ENCODE results near the gene PGAM1. TPM values are rescaled to one million over a fixed set of nuclear protein-coding genes. Genes with fewer than 3 reads are reported as not detected.

Gene PGAM1
- total RNA-seq, 1 experiment from 2014 or later: 497 TPM

- ChIA-PET CTCF (interaction anchor here (1.2 to 1.5 kb wide), 5 partner anchors 10 to 211 kb away, joined by 3 to 5 read pairs (median 4); no protein-coding TSS in a partner anchor), RAD21 (ENCODE audit: low non-redundant PET in 1 of 2, low total read pairs in 2 of 2, uncharacterized antibody in 2 of 2, unreplicated experiment in 2 of 2) (no interaction called here)
- no peak for ATAC-seq
Measured at GRCh38 chr10:97401455-97401919, 24.5 kb upstream of the PGAM1 start.

More at GRCh38 chr10:97401455-97401919, 24.5 kb upstream of the PGAM1 start:
- Histone ChIP-seq H2AFZ (ENCODE audit: low read depth, low read length, poor library complexity, severe bottlenecking) (peak overlapping the region; percentile 70), H3K36me3 (ENCODE audit: control insufficient read depth in 1 of 2, insufficient read depth in 2 of 2, low read length in 2 of 2) (peaks cover 2 to 10% of the 10 kb centered on the region in 2 experiments; a peak in 3 of 4 replicates), H3K4me1 (ENCODE audit: control insufficient read depth in 1 of 2, insufficient read depth in 2 of 2, low read length in 2 of 2) (peaks cover 0 to 15% of the 10 kb centered on the region in 2 experiments; a peak in 2 of 4 replicates), H3K9me2 (ENCODE audit: insufficient read depth) (no peaks in the 10 kb centered on the region), H3K4me3 (replicated peaks in 1 of 2; ENCODE audit: low read depth in 1 of 2, low read length in 2 of 2) (peak overlapping the region; percentile 64 to 80), H3K9me3 (ENCODE audit: control insufficient read depth in 1 of 2, insufficient read depth in 1 of 2, low read depth in 1 of 2, low read length in 2 of 2) (no peaks in the 10 kb centered on the region), H3K9ac (ENCODE audit: low read length) (peak overlapping the region; percentile 86), H3K4me2 (ENCODE audit: low read length) (peak overlapping the region; percentile 89), H4K20me1 (ENCODE audit: insufficient read depth) (no peaks in the 10 kb centered on the region), H3K27ac (ENCODE audit: low read depth, low read length) (no peak overlapping the region), H3K27me3 (ENCODE audit: insufficient read depth, low read length) (no peaks in the 10 kb centered on the region), H3K79me2 (ENCODE audit: insufficient read depth, low read length) (peaks cover 32% of the 10 kb centered on the region)
- intact Hi-C loops (cut with micrococcal nuclease): loop anchor here (1.0 kb wide), 1 partner anchor 25 kb away; the partner anchor contains the start of gene PGAM1
- no TSS peak for BruUV-seq (replicated peaks)
- TF ChIP-seq EZH2 (IDR thresholded peaks at IDR 0.05): no peak
- no peak for TF ChIP-seq REST (IDR thresholded peaks at IDR 0.05; ENCODE audit: low read depth)
- no peak for TF ChIP-seq EZH2phosphoT487 (IDR thresholded peaks at IDR 0.05; ENCODE audit: borderline replicate concordance)
- no peak for TF ChIP-seq CBX3 (IDR thresholded peaks at IDR 0.05; ENCODE audit: low read depth)
- no peak for TF ChIP-seq EGR1 (IDR thresholded peaks at IDR 0.05; ENCODE audit: low read depth)
- TF ChIP-seq ZNF274 (IDR thresholded peaks at IDR 0.05; ENCODE audit: low read depth, low read length): no peak
- TF ChIP-seq CTCF (IDR thresholded peaks at IDR 0.05 in 2 of 3, conservative IDR thresholded peaks at IDR 0.05 in 1 of 3; ENCODE audit: borderline replicate concordance in 1 of 3, insufficient read depth in 1 of 3, low read depth in 2 of 3, low read length in 2 of 3): no peak
- TF ChIP-seq SIN3A (IDR thresholded peaks at IDR 0.05; ENCODE audit: low read depth): no peak
- TF ChIP-seq ELF1 (IDR thresholded peaks at IDR 0.05; ENCODE audit: borderline replicate concordance, low read depth): no peak
- TF ChIP-seq YY1 (IDR thresholded peaks at IDR 0.05; ENCODE audit: extremely low read depth, insufficient replicate concordance, low read depth, low read length): no peak
- no peak for TF ChIP-seq CEBPB (IDR thresholded peaks at IDR 0.05; ENCODE audit: low read depth)
- no peak for TF ChIP-seq SP1 (IDR thresholded peaks at IDR 0.05; ENCODE audit: low read depth)
- no peak for TF ChIP-seq ZFX (IDR thresholded peaks at IDR 0.05)
- no peak for TF ChIP-seq TCF7L2 (IDR thresholded peaks at IDR 0.05; ENCODE audit: borderline replicate concordance, extremely low read depth, insufficient read depth, insufficient read length)
- no peak for TF ChIP-seq POLR2AphosphoS5 (IDR thresholded peaks at IDR 0.05; ENCODE audit: low read depth, low read length)
- DNase-seq (ENCODE audit: low read depth, low spot score): no peak
- POLR2A ChIA-PET: interaction anchor here (0.7 to 1.2 kb wide), 2 partner anchors 8 to 12 kb away, joined by 3 to 4 read pairs; no protein-coding TSS in a partner anchor
